Vagina (tissue), 2 donors: ENCODE results near the gene SGIP1. TPM values are rescaled to one million over a fixed set of nuclear protein-coding genes. Genes with fewer than 3 reads are reported as not detected.

ENCODE experiments used
- microRNA-seq: library from miRNA; unstranded; fragments of <30 nt; microRNA quantifications from one replicate; pipeline ENCODE4, GENCODE V29; 2017; ENCODE audit warnings: borderline number of aligned reads, borderline replicate concordance
- small RNA-seq: library from RNA; depleted of rRNA; stranded (forward); fragments of <200 nt; gene quantifications from one replicate; pipeline ENCODE3, GENCODE V24; 2016
- total RNA-seq: library from RNA; depleted of rRNA; stranded (reverse); fragments of >200 nt; gene quantifications from one replicate; pipeline ENCODE4 v1.2.3, GENCODE V29; 2016

SGIP1 gene
- total RNA-seq, 1 donor from 2014 or later, result 14.0 TPM

Small RNA genes lying within 50 kb of the gene (microRNA-seq; reads per million reads assigned to microRNA genes)
- gene MIR3117, result not detected

Small RNA genes lying within 50 kb of the gene (small RNA-seq; reads per million reads assigned to genes)
- not detected for gene MIR3117

Other genes with a start within 250 kb of the SGIP1 start
- gene DYNLT5, start 218.3 kb downstream of the SGIP1 start, total RNA-seq, result 0.98 TPM